Osteocyte (in vitro differentiated cells): Measurements from ENCODE around the gene CHCHD1. TPM values are rescaled to one million over a fixed set of nuclear protein-coding genes. Genes with fewer than 3 reads are reported as not detected.
A peak's percentile ranks its signal among the peaks of the same experiment; 100 is the strongest.

Experiments used
- DNase-seq: peaks from one replicate; pipeline ENCODE4 v3.0.0; 2021; ENCODE audit warnings: mixed read lengths; ENCODE audit not compliant: unreplicated experiment; ENCODE audit errors: extremely low spot score
- H3K27ac Mint-ChIP-seq: one replicate; pipeline ENCODE4 v1.8.0; 2021; ENCODE audit warnings: mild to moderate bottlenecking, mixed read lengths; ENCODE audit not compliant: unreplicated experiment
- H3K27me3 Mint-ChIP-seq: one replicate; pipeline ENCODE4 v1.8.0; 2021; ENCODE audit warnings: mixed read lengths; ENCODE audit not compliant: unreplicated experiment
- H3K36me3 Mint-ChIP-seq: one replicate; pipeline ENCODE4 v1.8.0; 2021; ENCODE audit warnings: mixed read lengths; ENCODE audit not compliant: unreplicated experiment
- H3K4me1 Mint-ChIP-seq: one replicate; pipeline ENCODE4 v1.8.0; 2021; ENCODE audit warnings: mixed read lengths; ENCODE audit not compliant: unreplicated experiment
- H3K4me3 Mint-ChIP-seq: one replicate; pipeline ENCODE4 v1.8.0; 2021; ENCODE audit warnings: mild to moderate bottlenecking, moderate library complexity, mixed read lengths; ENCODE audit not compliant: unreplicated experiment
- H3K9me3 Mint-ChIP-seq: one replicate; pipeline ENCODE4 v1.8.0; 2021; ENCODE audit warnings: mixed read lengths; ENCODE audit not compliant: unreplicated experiment
- CTCF ChIP-seq: fragments of 200-600 bp; sonication (generic); IDR thresholded peaks from 2 replicates; pipeline ENCODE4 v1.5.0; 2021; ENCODE audit warnings: antibody characterized with exemption, mild to moderate bottlenecking, moderate library complexity
- total RNA-seq: library from RNA; stranded (reverse); gene quantifications from 2 replicates; pipeline ENCODE4 v1.2.1, GENCODE V29; 2021

The CHCHD1 gene
- total RNA-seq, 1 donor from 2014 or later: 22.3 TPM

- Mint-ChIP-seq H3K4me3 (no peak overlapping the region), H3K27me3 (no peaks in the 10 kb centered on the region), H3K36me3 (peaks cover 43% of the 10 kb centered on the region), H3K9me3 (no peaks in the 10 kb centered on the region), H3K27ac (no peak overlapping the region), H3K4me1 (peaks cover 15% of the 10 kb centered on the region)
- DNase-seq: no peak
- no peak for TF ChIP-seq CTCF
These were observed 13.0 kb upstream of the CHCHD1 start for GRCh38 chr10:73768881-73769280.

DNA sequence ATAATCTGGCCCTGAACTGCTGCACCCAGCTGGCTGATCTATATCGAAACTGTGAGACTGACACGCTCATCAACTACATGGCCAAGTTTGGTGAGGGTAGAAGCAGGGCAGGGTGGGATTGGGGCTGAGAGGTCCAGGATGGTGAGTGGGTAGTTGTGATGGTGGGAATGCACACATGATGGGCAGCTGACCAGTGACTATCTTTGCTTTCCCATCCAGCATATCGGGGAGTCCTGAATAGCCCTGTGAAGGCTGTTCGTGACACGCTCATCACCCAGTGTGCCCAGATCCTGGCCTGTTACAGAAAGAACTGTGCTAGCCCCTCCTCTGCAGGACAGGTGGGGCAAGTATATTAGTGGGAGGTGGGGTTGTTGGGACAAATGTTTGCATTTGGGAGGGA, 12.5 kb upstream of the CHCHD1 start:
- Mint-ChIP-seq H3K9me3 (no peaks in the 10 kb centered on the region), H3K36me3 (peaks cover 41% of the 10 kb centered on the region), H3K27ac (peak overlapping the region; percentile 6), H3K4me3 (no peak overlapping the region), H3K4me1 (peaks cover 20% of the 10 kb centered on the region), H3K27me3 (no peaks in the 10 kb centered on the region)
- no peak for TF ChIP-seq CTCF
- no peak for DNase-seq

DNA sequence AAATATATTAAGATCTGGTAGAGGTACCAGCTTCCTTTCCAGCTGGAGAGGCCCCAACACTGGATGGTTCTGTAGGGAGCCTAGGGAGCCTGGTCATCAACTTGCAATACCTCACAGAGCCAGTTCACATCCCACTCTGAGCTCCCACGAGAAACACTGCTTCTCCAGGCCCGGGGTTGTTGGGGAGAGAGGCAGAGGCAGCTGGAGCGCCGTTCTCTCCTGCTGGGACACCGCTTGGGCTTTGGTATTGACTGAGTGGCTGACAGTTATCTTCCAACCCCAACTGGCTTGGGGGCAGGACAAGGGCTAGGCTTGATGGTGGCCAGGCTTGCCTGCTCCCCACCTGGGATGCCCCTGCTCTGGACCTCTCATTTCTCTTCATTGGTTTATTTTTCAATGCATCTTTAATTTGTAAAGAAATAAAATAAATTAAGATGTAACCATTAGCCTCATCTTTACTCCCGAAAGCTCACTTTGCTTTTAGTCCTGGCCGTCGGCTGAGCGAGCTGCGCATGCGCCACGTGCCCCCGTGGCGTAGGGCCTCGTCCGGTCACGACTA, 10.0 kb upstream of the CHCHD1 start:
- H3K4me1 Mint-ChIP-seq: peaks cover 35% of the 10 kb centered on the region
- peak overlapping the region; percentile 94 for H3K27ac Mint-ChIP-seq
- H3K9me3 Mint-ChIP-seq: no peaks in the 10 kb centered on the region
- DNase-seq: no peak
- peaks cover 31% of the 10 kb centered on the region for H3K36me3 Mint-ChIP-seq
- peak overlapping the region; percentile 90 for H3K4me3 Mint-ChIP-seq
- H3K27me3 Mint-ChIP-seq: no peaks in the 10 kb centered on the region
- TF ChIP-seq CTCF: no peak

DNA sequence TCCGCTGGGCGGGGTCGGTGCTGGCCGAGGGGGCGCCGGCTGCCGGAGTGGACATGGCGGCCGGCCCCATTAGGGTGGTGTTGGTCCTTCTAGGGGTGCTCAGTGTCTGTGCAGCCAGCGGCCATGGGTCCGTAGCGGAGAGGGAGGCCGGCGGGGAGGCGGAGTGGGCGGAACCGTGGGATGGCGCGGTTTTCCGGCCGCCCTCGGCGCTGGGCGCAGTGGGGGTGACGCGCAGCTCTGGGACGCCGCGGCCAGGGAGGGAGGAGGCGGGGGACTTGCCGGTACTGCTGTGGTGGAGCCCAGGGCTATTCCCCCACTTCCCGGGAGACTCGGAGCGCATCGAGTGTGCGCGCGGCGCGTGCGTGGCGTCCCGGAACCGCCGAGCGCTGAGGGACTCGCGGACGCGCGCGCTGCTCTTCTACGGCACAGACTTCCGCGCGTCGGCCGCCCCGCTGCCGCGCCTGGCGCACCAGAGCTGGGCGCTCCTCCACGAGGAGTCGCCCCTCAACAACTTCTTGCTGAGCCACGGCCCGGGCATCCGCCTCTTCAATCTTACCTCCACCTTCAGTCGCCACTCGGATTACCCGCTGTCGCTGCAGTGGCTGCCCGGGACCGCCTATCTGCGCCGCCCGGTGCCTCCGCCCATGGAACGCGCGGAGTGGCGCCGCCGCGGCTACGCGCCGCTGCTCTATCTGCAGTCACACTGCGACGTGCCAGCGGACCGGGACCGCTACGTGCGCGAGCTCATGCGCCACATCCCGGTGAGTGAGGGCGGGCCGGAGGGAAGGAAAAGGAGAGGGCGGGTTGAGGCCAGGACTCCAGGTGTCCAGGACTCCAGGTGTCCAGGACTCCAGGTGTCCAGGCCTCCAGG, 9.3 kb upstream of the CHCHD1 start:
- Mint-ChIP-seq H3K36me3 (peaks cover 31% of the 10 kb centered on the region), H3K9me3 (no peaks in the 10 kb centered on the region), H3K4me3 (peak overlapping the region; percentile 90), H3K27me3 (no peaks in the 10 kb centered on the region), H3K27ac (peak overlapping the region; percentile 94), H3K4me1 (peaks cover 35% of the 10 kb centered on the region)
- DNase-seq: peak; percentile 96
- peak; percentile 23 for TF ChIP-seq CTCF

DNA sequence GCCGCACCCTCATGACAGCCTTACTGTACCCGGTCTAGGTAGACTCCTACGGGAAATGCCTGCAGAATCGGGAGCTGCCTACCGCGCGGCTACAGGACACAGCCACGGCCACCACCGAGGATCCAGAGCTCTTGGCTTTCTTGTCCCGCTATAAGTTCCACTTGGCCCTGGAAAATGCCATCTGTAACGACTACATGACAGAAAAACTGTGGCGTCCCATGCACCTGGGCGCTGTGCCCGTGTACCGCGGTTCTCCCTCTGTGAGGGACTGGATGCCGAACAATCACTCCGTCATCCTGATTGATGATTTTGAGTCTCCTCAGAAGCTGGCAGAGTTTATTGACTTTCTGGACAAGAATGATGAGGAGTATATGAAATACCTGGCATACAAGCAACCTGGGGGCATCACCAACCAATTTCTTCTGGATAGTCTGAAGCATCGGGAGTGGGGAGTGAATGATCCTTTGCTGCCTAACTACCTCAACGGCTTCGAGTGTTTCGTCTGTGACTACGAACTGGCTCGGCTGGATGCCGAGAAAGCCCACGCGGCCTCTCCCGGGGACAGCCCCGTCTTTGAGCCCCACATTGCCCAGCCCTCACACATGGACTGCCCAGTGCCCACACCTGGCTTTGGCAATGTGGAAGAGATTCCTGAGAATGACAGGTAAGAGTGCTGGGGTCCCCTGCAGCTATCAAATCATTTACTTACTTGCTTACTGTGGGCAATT, 8.5 kb upstream of the CHCHD1 start:
- peak overlapping the region; percentile 94 for H3K27ac Mint-ChIP-seq
- H3K36me3 Mint-ChIP-seq: peaks cover 31% of the 10 kb centered on the region
- H3K27me3 Mint-ChIP-seq: no peaks in the 10 kb centered on the region
- no peak for TF ChIP-seq CTCF
- H3K4me1 Mint-ChIP-seq: peaks cover 35% of the 10 kb centered on the region
- DNase-seq: no peak
- H3K4me3 Mint-ChIP-seq: peak overlapping the region; percentile 90
- H3K9me3 Mint-ChIP-seq: no peaks in the 10 kb centered on the region
